Small intestine (tissue), 7 donors: ENCODE measurements around the gene PRKCA. TPM values are rescaled to one million over a fixed set of nuclear protein-coding genes. Genes with fewer than 3 reads are reported as not detected.

ENCODE experiments used
- DNase-seq, 2 donors: peaks; one replicate each; pipeline versions ENCODE4 v3.0.0 to v3.0.0-alpha.2; 2013
- FAIRE-seq: peaks from 2 replicates; lab custom pipeline; 2012; peaks lifted over from hg19 to GRCh38; lab: Jason Lieb, UNC
- H3K27ac ChIP-seq, 3 donors: one replicate each; pipeline ENCODE4 v1.5.1; 2013; ENCODE audit warnings: low read length in 2 of 3, mild to moderate bottlenecking in 2 of 3, control low read depth in 1 of 3, inconsistent platforms in 1 of 3, low read depth in 1 of 3, moderate library complexity in 1 of 3
- H3K27me3 ChIP-seq, 3 donors: one replicate each; pipeline ENCODE4 v1.6.1; 2013; ENCODE audit warnings: low read length in 3 of 3, inconsistent platforms in 1 of 3; ENCODE audit not compliant: control insufficient read depth in 3 of 3, insufficient read depth in 3 of 3
- H3K36me3 ChIP-seq, 3 donors: one replicate each; pipeline ENCODE4 v1.6.1; 2013; ENCODE audit warnings: low read length in 3 of 3, inconsistent platforms in 1 of 3, low read depth in 1 of 3, mild to moderate bottlenecking in 1 of 3, moderate library complexity in 1 of 3; ENCODE audit not compliant: control insufficient read depth in 3 of 3, insufficient read depth in 2 of 3
- H3K4me1 ChIP-seq, 3 donors: one replicate each; pipeline ENCODE4 v1.6.1; 2013; ENCODE audit warnings: low read length in 2 of 3, inconsistent platforms in 1 of 3, low read depth in 1 of 3, mild to moderate bottlenecking in 1 of 3, moderate library complexity in 1 of 3; ENCODE audit not compliant: control insufficient read depth in 3 of 3, insufficient read depth in 2 of 3
- H3K4me3 ChIP-seq, 3 donors: one replicate each; pipeline ENCODE4 v1.5.1; 2013; ENCODE audit warnings: low read length in 3 of 3, control low read depth in 1 of 3, inconsistent platforms in 1 of 3, low read depth in 1 of 3, mild to moderate bottlenecking in 1 of 3, moderate library complexity in 1 of 3
- H3K9me3 ChIP-seq, 2 donors: one replicate each; pipeline ENCODE4 v1.6.1; 2013; ENCODE audit warnings: low read depth in 1 of 2, low read length in 1 of 2; ENCODE audit not compliant: control insufficient read depth in 2 of 2, insufficient read depth in 1 of 2
- WGBS, 3 donors: extraction: QIAGEN DNeasy Blood & Tissue Kit; methylation state at CpG; one replicate each; pipeline ENCODE4 v1.1.7; 2013; 5-methylcytosine and 5-hydroxymethylcytosine counted together
- polyA plus RNA-seq, 4 donors: library from polyadenylated mRNA; stranded (reverse) in 3 of 4; unstranded in 1 of 4; fragments of 200-250 nt in 3 of 4; fragments of 120-200 nt in 1 of 4; gene quantifications; one replicate each; pipeline versions ENCODE4 v1.2.1 to v1.2.3, GENCODE V29; 2013
- donor health status: healthy with polysubstance abuse.
- donor health status: control.
- donor health status: control.
- donor health status: Bipolar disorder and iron deficiency.
- donor health status: healthy.

The PRKCA gene
- polyA plus RNA-seq, 4 donors, result 11.3 to 26.6 (median 22.9) TPM

DNA sequence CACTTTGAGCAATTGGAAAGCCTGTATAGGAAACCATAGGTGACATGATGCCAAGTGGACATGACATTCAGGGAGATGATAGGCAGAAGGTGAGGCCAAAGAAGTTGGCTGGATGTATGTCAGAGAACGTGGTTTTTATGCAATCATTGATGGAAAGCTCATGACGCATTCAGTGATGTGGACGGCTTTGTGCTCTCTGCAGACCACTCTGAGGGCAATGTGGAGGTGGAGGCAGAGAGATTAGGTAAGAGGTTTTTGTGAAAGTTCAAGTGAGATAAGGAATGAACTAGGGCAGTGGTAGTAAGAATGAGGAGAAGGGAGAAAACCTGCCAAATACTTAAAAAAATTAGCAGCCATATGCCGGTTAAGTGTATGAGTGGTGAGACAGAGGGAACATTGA is 99.0 kb downstream of the PRKCA start:
- WGBS, 3 donors, result 92 to 95% (median 95%) methylated on average over 4 of the region's 4 CpGs
- FAIRE-seq (no peak), DNase-seq (no peak)
- Histone ChIP-seq H3K36me3 (no peaks in the 10 kb centered on the region), H3K9me3 (no peaks in the 10 kb centered on the region), H3K4me1 (peaks cover 6 to 16% (median 8%) of the 10 kb centered on the region in 3 donors), H3K27ac (no peak overlapping the region), H3K27me3 (no peaks in the 10 kb centered on the region), H3K4me3 (no peak overlapping the region)

- no peak for DNase-seq
- no peak overlapping the region for H3K27ac ChIP-seq
Measured at GRCh38 chr17:66403846-66404556, 101.6 kb downstream of the PRKCA start.

GRCh38 chr17:66405836-66406677 is 103.6 kb downstream of the PRKCA start:
- H3K27me3 ChIP-seq, result no peaks in the 10 kb centered on the region
- no peak overlapping the region for H3K4me3 ChIP-seq
- FAIRE-seq (no peak), DNase-seq (no peak)
- peaks cover 0 to 12% (median 3%) of the 10 kb centered on the region in 3 donors for H3K4me1 ChIP-seq
- no peak overlapping the region for H3K27ac ChIP-seq
- H3K36me3 ChIP-seq, result no peaks in the 10 kb centered on the region
- WGBS, 3 donors, result 29 to 49% (median 39%) methylated on average over 6 of the region's 6 CpGs
- H3K9me3 ChIP-seq, result no peaks in the 10 kb centered on the region

More at GRCh38 chr17:66403846-66404556, 101.6 kb downstream of the PRKCA start:
- WGBS, 3 donors, result 44 to 68% (median 68%) methylated on average over 8 of the region's 8 CpGs
- no peak for FAIRE-seq
- Histone ChIP-seq H3K27me3 (no peaks in the 10 kb centered on the region), H3K9me3 (no peaks in the 10 kb centered on the region), H3K4me1 (peaks cover 0 to 14% (median 0%) of the 10 kb centered on the region in 3 donors), H3K4me3 (no peak overlapping the region), H3K36me3 (no peaks in the 10 kb centered on the region)

- Histone ChIP-seq H3K36me3 (no peaks in the 10 kb centered on the region), H3K27me3 (no peaks in the 10 kb centered on the region), H3K4me3 (no peak overlapping the region), H3K4me1 (peaks cover 0 to 12% (median 8%) of the 10 kb centered on the region in 3 donors), H3K9me3 (no peaks in the 10 kb centered on the region), H3K27ac (no peak overlapping the region)
- no peak for FAIRE-seq
- WGBS, 3 donors, result 50 to 69% (median 56%) methylated on average over 12 of the region's 12 CpGs
- no peak for DNase-seq
Measured at GRCh38 chr17:66406701-66407644, 104.6 kb downstream of the PRKCA start.

DNA sequence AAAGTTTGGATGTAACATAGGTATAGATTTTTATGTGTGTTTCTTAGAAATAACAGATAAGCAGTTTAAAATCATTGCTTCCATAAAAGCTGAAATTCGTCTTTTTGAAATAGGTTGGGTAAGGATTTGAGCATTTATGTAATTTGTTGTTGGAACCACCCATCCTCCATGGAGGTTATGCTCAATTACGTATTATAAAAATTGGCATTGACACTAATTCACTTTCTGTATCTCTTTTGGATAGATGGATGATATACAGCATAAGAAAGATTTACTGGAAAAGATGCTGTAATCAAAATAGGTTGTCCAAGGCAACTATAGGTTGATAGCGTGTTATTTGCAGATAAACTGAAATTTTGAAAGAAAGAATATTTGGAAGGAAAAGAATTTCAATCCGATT is 105.5 kb downstream of the PRKCA start:
- DNase-seq, result no peak
- Histone ChIP-seq H3K27me3 (no peaks in the 10 kb centered on the region), H3K4me1 (peaks cover 3 to 12% (median 10%) of the 10 kb centered on the region in 3 donors), H3K9me3 (no peaks in the 10 kb centered on the region), H3K27ac (no peak overlapping the region), H3K4me3 (no peak overlapping the region), H3K36me3 (no peaks in the 10 kb centered on the region)
- 91 to 97% (median 93%) methylated on average over 4 of the region's 4 CpGs for WGBS, 3 donors
- no peak for FAIRE-seq

GRCh38 chr17:66411520-66411919 is 109.1 kb downstream of the PRKCA start:
- FAIRE-seq, result no peak
- H3K9me3 ChIP-seq, result no peaks in the 10 kb centered on the region
- H3K36me3 ChIP-seq, result no peaks in the 10 kb centered on the region
- WGBS, 3 donors, result 78 to 83% (median 78%) methylated on average over 6 of the region's 6 CpGs
- no peaks in the 10 kb centered on the region for H3K27me3 ChIP-seq
- no peak overlapping the region for H3K4me3 ChIP-seq
- DNase-seq, result no peak
- peaks cover 8 to 40% (median 15%) of the 10 kb centered on the region in 3 donors for H3K4me1 ChIP-seq
- peak overlapping the region in 1 of 3 donors; percentile 2 for H3K27ac ChIP-seq

DNA sequence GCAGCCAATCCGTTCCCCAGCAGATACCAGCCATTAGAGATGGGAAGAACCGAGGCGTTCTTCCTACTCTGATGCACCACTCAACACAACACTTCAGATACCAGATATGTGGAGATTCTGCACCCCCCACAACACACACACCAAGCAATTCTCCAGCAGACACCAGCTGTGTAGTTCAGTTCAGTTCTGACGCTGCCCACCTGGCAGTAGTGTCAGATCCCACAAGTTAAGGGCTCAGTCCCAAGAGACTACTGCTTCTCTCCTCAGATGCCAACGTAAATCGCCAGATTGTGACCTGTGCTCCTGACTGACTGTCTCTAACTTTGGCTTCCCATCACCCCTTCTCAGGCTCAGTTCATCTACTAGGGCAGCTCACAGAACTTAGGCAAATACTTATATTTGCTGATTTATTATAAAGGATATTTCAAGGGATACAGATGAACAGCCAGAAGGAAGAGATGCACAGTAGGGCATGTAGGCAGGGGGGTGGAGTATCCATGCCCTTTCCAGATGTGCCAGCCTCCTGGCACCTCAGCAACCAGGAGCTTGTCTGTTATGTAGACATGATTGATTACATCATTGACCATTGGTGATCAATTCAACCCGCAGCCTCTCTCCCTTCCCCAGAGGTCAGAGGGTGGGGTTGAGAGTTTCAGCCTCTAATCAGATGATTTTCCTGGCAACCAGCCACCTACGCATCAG is 110.6 kb downstream of the PRKCA start:
- FAIRE-seq (no peak), DNase-seq (no peak)
- peak overlapping the region; percentile 47 to 72 (median 64) for H3K27ac ChIP-seq
- 65 to 72% (median 66%) methylated on average over 8 of the region's 8 CpGs for WGBS, 3 donors
- H3K4me1 ChIP-seq, result peaks cover 8 to 49% (median 17%) of the 10 kb centered on the region in 3 donors
- H3K4me3 ChIP-seq, result no peak overlapping the region
- H3K9me3 ChIP-seq, result no peaks in the 10 kb centered on the region
- no peaks in the 10 kb centered on the region for H3K36me3 ChIP-seq
- no peaks in the 10 kb centered on the region for H3K27me3 ChIP-seq
